SK-N-SH (cell line): Measurements from ENCODE around the gene KRTAP19-2. TPM values are rescaled to one million over a fixed set of nuclear protein-coding genes. Genes with fewer than 3 reads are reported as not detected.

ENCODE experiments used
- CTCF ChIA-PET: fragments of 300-600, 350-600 bp; formaldehyde crosslinking; extraction: SDS; loops from one replicate; lab custom pipeline; 2021; lab: Yijun Ruan, JAX
- POLR2A ChIA-PET: fragments of 350-600 bp; sonication (Branson Sonifier 250); formaldehyde crosslinking; extraction: SDS; loops from one replicate; lab custom pipeline; 2020; ENCODE audit warnings: antibody characterized with exemption, inconsistent platforms; lab: Yijun Ruan, JAX
- DNase-seq: peaks from one replicate; pipeline ENCODE4 v3.0.0; 2012
- H2AFZ ChIP-seq: fragments of 200-600 bp; sonication (generic); 2 replicates; pipeline ENCODE4 v1.8.1; 2016; ENCODE audit warnings: antibody characterized with exemption, mild to moderate bottlenecking, low read depth
- H3F3A ChIP-seq: fragments of 200-600 bp; sonication (generic); replicated peaks from 2 replicates; pipeline ENCODE3; 2016; ENCODE audit warnings: antibody characterized with exemption, mild to moderate bottlenecking; ENCODE audit not compliant: insufficient read depth
- H3K27ac ChIP-seq, 2 experiments: fragments of 200-500 bp in 1 of 2; fragments of 200-600 bp in 1 of 2; sonication (Bioruptor generic) in 1 of 2; sonication (generic), shearing (Covaris generic) in 1 of 2; 2 replicates each; pipeline versions ENCODE4 v1.5.1 to v1.6.1; 2014 to 2016; ENCODE audit warnings: low read depth in 2 of 2, inconsistent platforms in 1 of 2, low read length in 1 of 2, mild to moderate bottlenecking in 1 of 2, mixed read lengths in 1 of 2
- H3K27me3 ChIP-seq: fragments of 200-600 bp; sonication (generic), shearing (Covaris generic); 2 replicates; pipeline ENCODE4 v1.6.1; 2016; ENCODE audit warnings: mixed run types; ENCODE audit not compliant: insufficient read depth
- H3K36me3 ChIP-seq, 2 experiments: fragments of 200-500 bp in 1 of 2; fragments of 200-600 bp in 1 of 2; sonication (Bioruptor generic) in 1 of 2; sonication (generic) in 1 of 2; replicated peaks in 1 of 2; 2 replicates each; pipeline versions ENCODE3 to v1.5.1; 2014 to 2016; ENCODE audit warnings: low read length in 1 of 2, mild to moderate bottlenecking in 1 of 2; ENCODE audit not compliant: insufficient read depth in 2 of 2, control insufficient read depth in 1 of 2
- H3K4me1 ChIP-seq, 2 experiments: fragments of 200-500 bp in 1 of 2; fragments of 200-600 bp in 1 of 2; sonication (Bioruptor generic) in 1 of 2; sonication (generic), shearing (Covaris generic) in 1 of 2; 2 replicates each; pipeline versions ENCODE4 v1.5.1 to v1.6.1; 2014 to 2016; ENCODE audit warnings: low read depth in 1 of 2, low read length in 1 of 2, mixed run types in 1 of 2; ENCODE audit not compliant: insufficient read depth in 2 of 2, control insufficient read depth in 1 of 2
- H3K4me2 ChIP-seq: fragments of 200-600 bp; sonication (generic), shearing (Covaris generic); 2 replicates; pipeline ENCODE4 v1.6.1; 2017; ENCODE audit warnings: mixed run types
- H3K4me3 ChIP-seq, 2 experiments: fragments of 200-500 bp in 1 of 2; fragments of 200-600 bp in 1 of 2; sonication (Bioruptor generic) in 1 of 2; sonication (generic), shearing (Covaris generic) in 1 of 2; 2 replicates each; pipeline versions ENCODE4 v1.5.1 to v1.8.1; 2014 to 2016; ENCODE audit warnings: low read depth in 2 of 2, inconsistent platforms in 1 of 2, low read length in 1 of 2, mild to moderate bottlenecking in 1 of 2, mixed read lengths in 1 of 2, moderate library complexity in 1 of 2
- H3K79me2 ChIP-seq: fragments of 200-600 bp; sonication (generic); 2 replicates; pipeline ENCODE4 v1.8.1; 2017; ENCODE audit warnings: mild to moderate bottlenecking; ENCODE audit not compliant: insufficient read depth
- H3K9ac ChIP-seq: fragments of 200-600 bp; sonication (generic); 2 replicates; pipeline ENCODE4 v1.6.1; 2017; ENCODE audit warnings: mixed run types
- H3K9me2 ChIP-seq: fragments of 200-600 bp; sonication (generic); 2 replicates; pipeline ENCODE4 v1.6.1; 2017; ENCODE audit warnings: mixed run types
- H3K9me3 ChIP-seq: fragments of 200-600 bp; sonication (generic); 2 replicates; pipeline ENCODE4 v1.6.1; 2017; ENCODE audit warnings: mixed run types, mild to moderate bottlenecking, moderate library complexity
- H4K20me1 ChIP-seq: fragments of 200-600 bp; sonication (generic); 2 replicates; pipeline ENCODE4 v1.6.1; 2017; ENCODE audit warnings: mild to moderate bottlenecking, mixed run types; ENCODE audit not compliant: insufficient read depth
- EP300 ChIP-seq, 2 experiments: IDR thresholded peaks; 2 replicates each; pipeline versions ENCODE4 v1.4.0 to v1.6.1; 2012; ENCODE audit warnings: borderline replicate concordance in 1 of 2, low read depth in 1 of 2, low read length in 1 of 2
- FOSL2 ChIP-seq: IDR thresholded peaks from 2 replicates; pipeline ENCODE4 v1.4.0; 2012; ENCODE audit warnings: low read depth, mild to moderate bottlenecking, moderate library complexity, borderline replicate concordance
- FOXJ3 ChIP-seq: sonication (generic); formaldehyde crosslinking; IDR thresholded peaks from 2 replicates; pipeline ENCODE4 v1.5.1; 2020; ENCODE audit warnings: mild to moderate bottlenecking, missing genetic modification reagents
- FOXM1 ChIP-seq: IDR thresholded peaks from 2 replicates; pipeline ENCODE4 v1.4.0; 2012; ENCODE audit warnings: low read depth, mild to moderate bottlenecking
- MAX ChIP-seq: IDR thresholded peaks from 2 replicates; pipeline ENCODE4 v1.4.0; 2012; ENCODE audit warnings: low read depth
- NFIC ChIP-seq: IDR thresholded peaks from 2 replicates; pipeline ENCODE4 v1.4.0; 2012; ENCODE audit warnings: borderline replicate concordance
- RAD21 ChIP-seq: IDR thresholded peaks from 2 replicates; pipeline ENCODE4 v1.6.1; 2012; ENCODE audit warnings: mild to moderate bottlenecking, low read length
- RCOR1 ChIP-seq: fragments of 150-350 bp; IDR thresholded peaks from 2 replicates; pipeline ENCODE4 v1.6.1; 2017; ENCODE audit warnings: antibody characterized with exemption, low read length
- REST ChIP-seq: IDR thresholded peaks from 2 replicates; pipeline ENCODE4 v1.6.1; 2012; ENCODE audit warnings: mild to moderate bottlenecking, low read depth, low read length, moderate library complexity
- RFX5 ChIP-seq: IDR thresholded peaks from 2 replicates; pipeline ENCODE4 v1.6.1; 2012; ENCODE audit warnings: mild to moderate bottlenecking, improper control_type of control experiment, low read length
- USF2 ChIP-seq: fragments of 150-350 bp; IDR thresholded peaks from 2 replicates; pipeline ENCODE4 v1.6.1; 2017; ENCODE audit warnings: antibody characterized with exemption, low read length, low read depth, borderline replicate concordance
- ZBTB33 ChIP-seq: IDR thresholded peaks from 2 replicates; pipeline ENCODE4 v1.4.0; 2012; ENCODE audit warnings: low read depth, borderline replicate concordance
- WGBS: methylation state at CpG from one replicate; pipeline ENCODE4 v1.1.6; 2017; ENCODE audit warnings: low lambda C conversion rate; 5-methylcytosine and 5-hydroxymethylcytosine counted together
- polyA plus RNA-seq, 3 experiments: library from polyadenylated mRNA; depleted of rRNA; stranded (reverse); fragments of >200 nt; gene quantifications; 2 replicates each; pipeline ENCODE4 v1.2.3, GENCODE V29; 2012

KRTAP19-2 gene
- polyA plus RNA-seq, 1 of the 3 experiments (the other 2 are of a cell fraction) = not detected

- TF ChIP-seq ZBTB33 (no peak), NFIC (no peak)
Measured at GRCh38 chr21:30486180-30486579, 1.1 kb downstream of the KRTAP19-2 start (continued).

- no peak overlapping the region for H2AFZ ChIP-seq
- H3K27ac ChIP-seq = no peak overlapping the region
- no peak for DNase-seq
- no peaks in the 10 kb centered on the region for H4K20me1 ChIP-seq
- TF ChIP-seq FOXM1 (no peak), RFX5 (no peak), USF2 (no peak), NFIC (no peak), RCOR1 (no peak), EP300 (IDR thresholded peaks at IDR 0.05; ENCODE audit: borderline replicate concordance in 1 of 2, low read depth in 1 of 2, low read length in 1 of 2) (no peak), REST (no peak), RAD21 (no peak), MAX (no peak), FOSL2 (no peak), FOXJ3 (CRISPR knock-in tag) (no peak)
- TF ChIP-seq, all 33 proteins: peak for 0
- ChIA-PET POLR2A (no interaction called here), CTCF (no interaction called here)
- Histone ChIP-seq H3F3A (no peaks in the 10 kb centered on the region), H3K36me3 (no peaks in the 10 kb centered on the region), H3K27me3 (no peaks in the 10 kb centered on the region), H3K9me2 (no peaks in the 10 kb centered on the region), H3K9me3 (peaks cover 3% of the 10 kb centered on the region; the same call in 1 of the 2 replicates), H3K79me2 (no peaks in the 10 kb centered on the region), H3K4me3 (no peak overlapping the region), H3K9ac (no peak overlapping the region), H3K4me2 (no peak overlapping the region), H3K4me1 (no peaks in the 10 kb centered on the region)
- 0% methylated on average over 2 of the region's 2 CpGs for WGBS
Measured at GRCh38 chr21:30482130-30482529, 5.1 kb downstream of the KRTAP19-2 start.
